ENCODE measurements around the gene CDK4.
"Not testable (repeated sequence)": the region's sequence is repeated elsewhere in the genome, so short reads cannot be mapped to it uniquely, and the experiment has no call there.

- TF ChIP-seq CTCF (optimal IDR thresholded peaks at IDR 0.05 in 1 of 3, IDR thresholded peaks at IDR 0.05 in 1 of 3, conservative IDR thresholded peaks at IDR 0.05 in 1 of 3; ENCODE audit: extremely low read depth in 1 of 3, insufficient read depth in 2 of 3, low read length in 3 of 3); EZH2 (IDR thresholded peaks at IDR 0.05; ENCODE audit: low read length): not testable (repeated sequence)
Measured at GRCh38 chr12:57721846-57722608, 30.1 kb downstream of the CDK4 start.
